WERI-Rb-1 (cell line): ENCODE results near the gene JRKL.

Source experiments
- DNase-seq: peaks from one replicate; pipeline ENCODE4 v3.0.0-alpha.2; 2020
- H3K27ac ChIP-seq: fragments of 250-450 bp; sonication (Bioruptor Pico); 2 replicates; pipeline ENCODE4 v1.5.1; 2020; ENCODE audit warnings: mild to moderate bottlenecking, moderate library complexity
- H3K27me3 ChIP-seq: fragments of 250-450 bp; sonication (Bioruptor Pico); 2 replicates; pipeline ENCODE4 v1.5.1; 2021; ENCODE audit warnings: mild to moderate bottlenecking, low read depth, moderate library complexity; ENCODE audit not compliant: insufficient read depth, severe bottlenecking
- H3K36me3 ChIP-seq: fragments of 250-450 bp; sonication (Bioruptor Pico); 2 replicates; pipeline ENCODE4 v1.5.1; 2020; ENCODE audit warnings: mild to moderate bottlenecking, moderate library complexity
- H3K4me3 ChIP-seq: 2 replicates; pipeline ENCODE4 v1.5.1; 2011; ENCODE audit warnings: low read depth, mild to moderate bottlenecking, control low read depth, low read length
- H3K9me3 ChIP-seq: fragments of 250-450 bp; sonication (Bioruptor Pico); 2 replicates; pipeline ENCODE4 v1.5.1; 2021; ENCODE audit warnings: mild to moderate bottlenecking, moderate library complexity; ENCODE audit not compliant: severe bottlenecking
- TF ChIP-seq, protein P1 (sequence below): IDR thresholded peaks from 2 replicates; pipeline ENCODE4 v1.5.1; 2011; ENCODE audit warnings: low read depth, mild to moderate bottlenecking, control low read depth, inconsistent platforms, low read length

The JRKL gene

DNA sequence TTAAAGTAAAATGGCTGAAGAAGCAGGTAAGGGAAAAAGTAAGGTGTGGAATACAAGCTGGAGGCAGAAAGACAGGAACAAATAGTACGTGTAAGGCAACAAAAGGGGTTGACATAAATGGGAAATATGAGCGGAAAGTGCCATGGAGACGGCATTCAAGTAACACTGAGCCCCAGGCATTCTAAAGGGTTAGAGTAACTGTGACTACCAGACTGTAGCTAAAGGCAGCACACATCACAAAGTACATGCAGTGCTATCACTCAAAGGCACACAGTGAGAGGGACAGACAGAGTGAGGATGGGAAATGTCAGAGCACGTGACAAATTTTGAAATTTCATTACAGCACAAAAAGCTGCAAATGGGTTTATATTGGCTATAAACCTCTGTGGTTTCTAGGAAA, 33.0 kb upstream of the JRKL start:
- Histone ChIP-seq H3K9me3 (no peaks in the 10 kb centered on the region), H3K27me3 (no peaks in the 10 kb centered on the region), H3K27ac (no peak overlapping the region), H3K36me3 (peaks cover 42% of the 10 kb centered on the region), H3K4me3 (no peak overlapping the region)
- TF ChIP-seq, protein P1, sequence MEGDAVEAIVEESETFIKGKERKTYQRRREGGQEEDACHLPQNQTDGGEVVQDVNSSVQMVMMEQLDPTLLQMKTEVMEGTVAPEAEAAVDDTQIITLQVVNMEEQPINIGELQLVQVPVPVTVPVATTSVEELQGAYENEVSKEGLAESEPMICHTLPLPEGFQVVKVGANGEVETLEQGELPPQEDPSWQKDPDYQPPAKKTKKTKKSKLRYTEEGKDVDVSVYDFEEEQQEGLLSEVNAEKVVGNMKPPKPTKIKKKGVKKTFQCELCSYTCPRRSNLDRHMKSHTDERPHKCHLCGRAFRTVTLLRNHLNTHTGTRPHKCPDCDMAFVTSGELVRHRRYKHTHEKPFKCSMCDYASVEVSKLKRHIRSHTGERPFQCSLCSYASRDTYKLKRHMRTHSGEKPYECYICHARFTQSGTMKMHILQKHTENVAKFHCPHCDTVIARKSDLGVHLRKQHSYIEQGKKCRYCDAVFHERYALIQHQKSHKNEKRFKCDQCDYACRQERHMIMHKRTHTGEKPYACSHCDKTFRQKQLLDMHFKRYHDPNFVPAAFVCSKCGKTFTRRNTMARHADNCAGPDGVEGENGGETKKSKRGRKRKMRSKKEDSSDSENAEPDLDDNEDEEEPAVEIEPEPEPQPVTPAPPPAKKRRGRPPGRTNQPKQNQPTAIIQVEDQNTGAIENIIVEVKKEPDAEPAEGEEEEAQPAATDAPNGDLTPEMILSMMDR = no peak
- DNase-seq = no peak

- Histone ChIP-seq H3K36me3 (peaks cover 37% of the 10 kb centered on the region), H3K9me3 (no peaks in the 10 kb centered on the region), H3K27me3 (no peaks in the 10 kb centered on the region), H3K4me3 (no peak overlapping the region), H3K27ac (no peak overlapping the region)
- no peak for DNase-seq
- TF ChIP-seq, protein P1 = no peak
Measured at GRCh38 chr11:96357794-96358193, 32.0 kb upstream of the JRKL start.

DNA sequence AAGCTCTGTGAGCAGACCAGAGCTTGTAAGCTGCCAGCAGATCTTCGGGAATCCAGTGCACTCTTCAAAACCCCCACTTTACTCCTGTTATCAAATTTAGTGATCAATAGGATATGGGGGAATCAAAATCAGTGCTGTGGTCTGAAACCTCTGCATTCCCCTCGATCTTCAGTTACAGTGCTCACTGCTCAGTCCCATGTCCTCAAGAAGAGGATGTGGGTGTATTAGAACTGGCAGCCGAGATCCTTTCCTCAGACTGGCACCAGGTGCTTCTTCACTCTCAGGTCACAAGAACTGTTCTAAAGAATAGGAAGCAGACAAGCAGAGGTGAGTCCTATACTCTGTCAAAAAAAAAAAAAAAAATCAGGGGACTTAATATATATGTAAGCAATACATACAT, 31.5 kb upstream of the JRKL start:
- DNase-seq = no peak
- peaks cover 31% of the 10 kb centered on the region for H3K36me3 ChIP-seq
- no peaks in the 10 kb centered on the region for H3K9me3 ChIP-seq
- H3K4me3 ChIP-seq = no peak overlapping the region
- H3K27ac ChIP-seq = no peak overlapping the region
- TF ChIP-seq, protein P1 = no peak
- H3K27me3 ChIP-seq = no peaks in the 10 kb centered on the region

DNA sequence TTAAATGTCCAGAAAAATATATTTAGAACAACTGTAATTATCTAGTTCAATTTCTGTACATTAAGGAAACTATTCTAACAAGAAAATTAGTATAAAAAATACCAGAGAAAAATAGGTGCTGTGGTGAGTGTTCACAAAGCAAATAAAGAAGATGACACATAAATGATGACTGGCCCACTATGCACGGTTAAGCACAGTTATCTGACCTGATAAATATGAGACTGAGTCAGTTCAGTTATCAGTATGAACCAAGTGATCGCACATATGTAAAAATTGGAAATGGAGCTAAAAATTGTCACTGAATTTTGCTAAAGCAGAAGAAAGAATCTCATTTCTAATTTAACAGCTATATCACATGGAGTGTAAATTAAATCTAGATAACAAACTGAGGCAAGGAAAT, 28.0 kb upstream of the JRKL start:
- peaks cover 24% of the 10 kb centered on the region for H3K36me3 ChIP-seq
- no peak for DNase-seq
- no peak overlapping the region for H3K4me3 ChIP-seq
- no peaks in the 10 kb centered on the region for H3K27me3 ChIP-seq
- H3K9me3 ChIP-seq = no peaks in the 10 kb centered on the region
- TF ChIP-seq, protein P1 = no peak
- H3K27ac ChIP-seq = no peak overlapping the region

DNA sequence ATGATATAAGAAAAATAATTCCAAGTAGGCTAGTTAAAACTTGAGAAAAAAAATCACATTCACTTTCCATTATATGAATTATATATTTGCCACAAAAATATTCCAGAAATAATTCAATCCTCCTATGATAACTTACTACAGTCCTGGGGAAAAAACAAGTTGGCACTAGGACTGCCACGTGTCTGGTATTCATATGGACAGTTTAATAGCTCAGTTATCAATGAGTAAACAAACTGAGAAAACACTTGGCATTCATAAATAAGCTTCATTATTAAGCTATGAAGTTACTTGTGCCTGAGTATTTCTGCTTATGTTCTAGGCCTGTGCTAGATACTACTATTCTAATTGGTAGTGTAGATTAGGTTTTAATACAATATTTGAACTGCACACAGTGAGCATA, 24.3 kb upstream of the JRKL start:
- Histone ChIP-seq H3K9me3 (no peaks in the 10 kb centered on the region), H3K27me3 (no peaks in the 10 kb centered on the region), H3K4me3 (no peak overlapping the region), H3K27ac (no peak overlapping the region), H3K36me3 (peaks cover 37% of the 10 kb centered on the region)
- TF ChIP-seq, protein P1 = no peak
- DNase-seq = no peak

GRCh38 chr11:96366024-96366423, 23.8 kb upstream of the JRKL start:
- H3K4me3 ChIP-seq = no peak overlapping the region
- no peak overlapping the region for H3K27ac ChIP-seq
- H3K9me3 ChIP-seq = no peaks in the 10 kb centered on the region
- DNase-seq = no peak
- peaks cover 42% of the 10 kb centered on the region for H3K36me3 ChIP-seq
- TF ChIP-seq, protein P1 = no peak
- H3K27me3 ChIP-seq = no peaks in the 10 kb centered on the region
